ENCODE measurements around the gene USP32. TPM values are rescaled to one million over a fixed set of nuclear protein-coding genes. Genes with fewer than 3 reads are reported as not detected.

The USP32 gene
- total RNA-seq, 1 experiment from 2014 or later: 73.5 TPM

DNA sequence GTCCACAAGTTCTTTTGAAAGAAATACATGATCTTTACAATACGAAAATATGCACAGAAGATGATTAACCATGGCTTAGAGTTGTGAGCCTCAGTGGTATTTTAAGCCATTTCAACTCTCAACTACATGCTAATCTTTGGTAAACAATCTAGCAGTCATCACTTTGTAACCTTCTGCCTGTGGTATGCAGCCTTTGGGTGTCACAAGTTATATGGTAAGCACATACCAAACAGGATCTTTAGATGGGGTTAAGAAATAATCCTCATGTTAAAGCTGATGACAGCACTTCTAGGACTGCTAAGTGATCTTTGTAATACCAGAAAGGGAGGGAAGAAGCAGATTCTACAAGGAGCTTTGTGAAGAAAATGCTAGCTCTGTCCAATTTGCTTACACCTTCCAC, 167.9 kb downstream of the USP32 start:
- H3K27ac Mint-ChIP-seq: peak overlapping the region in 2 of 3 experiments; percentile 43 to 58; a peak in 2 of 7 replicates
- Histone ChIP-seq H3K79me2 (ENCODE audit: insufficient read depth, low read length) (no peaks in the 10 kb centered on the region), H2BK12ac (ENCODE audit: insufficient read length, low read depth, low read length) (no peak overlapping the region), H3K4ac (ENCODE audit: low read depth, low read length) (no peak overlapping the region), H3K79me1 (ENCODE audit: insufficient read depth, low read depth, low read length, poor library complexity, severe bottlenecking) (no peaks in the 10 kb centered on the region), H4K8ac (replicated peaks; ENCODE audit: insufficient read length, low read depth, low read length) (no peak overlapping the region), H3K18ac (ENCODE audit: insufficient read length, low read depth, low read length) (no peak overlapping the region), H3K9ac (ENCODE audit: extremely low read depth, insufficient read length, low read length) (no peak overlapping the region), H3K27me3 (ENCODE audit: insufficient read depth, low read length) (no peaks in the 10 kb centered on the region), H3K27ac (ENCODE audit: insufficient read length, low read depth, low read length) (no peak overlapping the region), H3K56ac (ENCODE audit: insufficient read length, low read depth, low read length) (no peak overlapping the region), H4K20me1 (ENCODE audit: control insufficient read depth, insufficient read depth, insufficient read length) (no peaks in the 10 kb centered on the region), H3K14ac (ENCODE audit: insufficient read depth, low read length) (no peak overlapping the region), H3K9me3 (ENCODE audit: control insufficient read depth, low read depth, low read length) (no peaks in the 10 kb centered on the region), H4K5ac (ENCODE audit: insufficient read length, low read depth, low read length) (no peak overlapping the region), H2AFZ (ENCODE audit: low read length) (no peak overlapping the region), H2BK5ac (ENCODE audit: insufficient read length, low read length) (no peak overlapping the region), H2AK5ac (ENCODE audit: insufficient read length, low read length) (no peak overlapping the region), H3K23ac (ENCODE audit: insufficient read length, low read depth, low read length) (no peak overlapping the region), H4K91ac (ENCODE audit: insufficient read length, low read depth, low read length) (no peak overlapping the region), H3K23me2 (ENCODE audit: insufficient read length, low read depth, low read length, poor library complexity, severe bottlenecking) (no peaks in the 10 kb centered on the region), H2BK120ac (ENCODE audit: low read depth, low read length, poor library complexity, severe bottlenecking) (no peak overlapping the region), H2BK20ac (ENCODE audit: low read depth, low read length, poor library complexity, severe bottlenecking) (no peak overlapping the region), H2BK15ac (ENCODE audit: low read depth, low read length) (no peak overlapping the region), H3K4me2 (ENCODE audit: insufficient read depth, insufficient read length, low read length) (no peak overlapping the region), H3K4me1 (ENCODE audit: insufficient read depth, low read length) (no peaks in the 10 kb centered on the region), H3T11ph (ENCODE audit: low read length) (no peak overlapping the region)
- H3K9me3 Mint-ChIP-seq: no peaks in the 10 kb centered on the region
- peaks cover 6 to 42% (median 33%) of the 10 kb centered on the region in 3 experiments; a peak in 6 of 7 replicates for H3K36me3 Mint-ChIP-seq (ENCODE audit: insufficient read depth in 1 of 3, low read depth in 3 of 3)
- H3K27me3 Mint-ChIP-seq (ENCODE audit: low read depth): no peaks in the 10 kb centered on the region
- DNase-seq: no peak
- no peak overlapping the region for H3K4me3 Mint-ChIP-seq
- H3K4me1 Mint-ChIP-seq: peaks cover 3 to 5% of the 10 kb centered on the region in 2 experiments; a peak in 2 of 4 replicates
- WGBS (ENCODE audit: extremely low coverage, insufficient read length, low lambda C conversion rate): no CpG with 5 or more reads among the region's 1 CpG
- TF ChIP-seq, protein P1, sequence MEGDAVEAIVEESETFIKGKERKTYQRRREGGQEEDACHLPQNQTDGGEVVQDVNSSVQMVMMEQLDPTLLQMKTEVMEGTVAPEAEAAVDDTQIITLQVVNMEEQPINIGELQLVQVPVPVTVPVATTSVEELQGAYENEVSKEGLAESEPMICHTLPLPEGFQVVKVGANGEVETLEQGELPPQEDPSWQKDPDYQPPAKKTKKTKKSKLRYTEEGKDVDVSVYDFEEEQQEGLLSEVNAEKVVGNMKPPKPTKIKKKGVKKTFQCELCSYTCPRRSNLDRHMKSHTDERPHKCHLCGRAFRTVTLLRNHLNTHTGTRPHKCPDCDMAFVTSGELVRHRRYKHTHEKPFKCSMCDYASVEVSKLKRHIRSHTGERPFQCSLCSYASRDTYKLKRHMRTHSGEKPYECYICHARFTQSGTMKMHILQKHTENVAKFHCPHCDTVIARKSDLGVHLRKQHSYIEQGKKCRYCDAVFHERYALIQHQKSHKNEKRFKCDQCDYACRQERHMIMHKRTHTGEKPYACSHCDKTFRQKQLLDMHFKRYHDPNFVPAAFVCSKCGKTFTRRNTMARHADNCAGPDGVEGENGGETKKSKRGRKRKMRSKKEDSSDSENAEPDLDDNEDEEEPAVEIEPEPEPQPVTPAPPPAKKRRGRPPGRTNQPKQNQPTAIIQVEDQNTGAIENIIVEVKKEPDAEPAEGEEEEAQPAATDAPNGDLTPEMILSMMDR (conservative IDR thresholded peaks at IDR 0.05): no peak
